Neural progenitor cell (in vitro differentiated cells): ENCODE measurements around the gene FGD3. TPM values are rescaled to one million over a fixed set of nuclear protein-coding genes. Genes with fewer than 3 reads are reported as not detected.

Source experiments
- DNase-seq: peaks from one replicate; pipeline ENCODE4 v3.0.0-alpha.2; 2016; ENCODE audit warnings: low spot score
- H2AFZ ChIP-seq: fragments of 200-600 bp; sonication (generic); replicated peaks from 2 replicates; pipeline ENCODE4 v1.6.1; 2016; ENCODE audit warnings: antibody characterized with exemption
- H3F3A ChIP-seq: fragments of 200-600 bp; sonication (generic); 2 replicates; pipeline ENCODE4 v1.6.1; 2016; ENCODE audit warnings: antibody characterized with exemption, low read depth
- H3K27ac ChIP-seq: fragments of 200-600 bp; sonication (generic); 2 replicates; pipeline ENCODE4 v1.5.1; 2016; ENCODE audit warnings: mild to moderate bottlenecking
- H3K27me3 ChIP-seq: fragments of 200-600 bp; sonication (generic); 2 replicates; pipeline ENCODE4 v1.6.1; 2016; ENCODE audit warnings: mild to moderate bottlenecking, moderate library complexity
- H3K36me3 ChIP-seq: fragments of 200-600 bp; sonication (generic); 2 replicates; pipeline ENCODE4 v1.5.1; 2016
- H3K4me1 ChIP-seq: fragments of 200-600 bp; sonication (generic); 2 replicates; pipeline ENCODE4 v1.6.1; 2016; ENCODE audit warnings: mixed run types
- H3K4me2 ChIP-seq: fragments of 200-600 bp; sonication (generic); 2 replicates; pipeline ENCODE4 v1.6.1; 2016
- H3K4me3 ChIP-seq: fragments of 200-600 bp; sonication (generic); 2 replicates; pipeline ENCODE4 v1.5.1; 2016
- H3K79me2 ChIP-seq: fragments of 200-600 bp; sonication (generic); 2 replicates; pipeline ENCODE4 v1.6.1; 2016; ENCODE audit warnings: low read depth
- H3K9ac ChIP-seq: fragments of 200-600 bp; sonication (generic); 2 replicates; pipeline ENCODE4 v1.6.1; 2016
- H3K9me3 ChIP-seq: fragments of 200-600 bp; sonication (generic); 2 replicates; pipeline ENCODE4 v1.5.1; 2016; ENCODE audit warnings: low read depth
- H4K20me1 ChIP-seq: fragments of 200-600 bp; sonication (generic); 2 replicates; pipeline ENCODE4 v1.6.1; 2016; ENCODE audit warnings: low read depth
- H3K27ac Mint-ChIP-seq: 3 replicates; pipeline ENCODE4 v1.8.0; 2021; ENCODE audit warnings: mixed read lengths
- H3K27me3 Mint-ChIP-seq: 2 replicates; pipeline ENCODE4 v1.8.0; 2022; ENCODE audit warnings: low read depth, mild to moderate bottlenecking, inconsistent platforms, moderate library complexity, mixed read lengths; ENCODE audit not compliant: insufficient read depth
- H3K36me3 Mint-ChIP-seq: 3 replicates; pipeline ENCODE4 v1.8.0; 2021; ENCODE audit warnings: mixed read lengths
- H3K4me1 Mint-ChIP-seq: 3 replicates; pipeline ENCODE4 v1.8.0; 2021; ENCODE audit warnings: mixed read lengths
- H3K4me3 Mint-ChIP-seq: 3 replicates; pipeline ENCODE4 v1.8.0; 2021; ENCODE audit warnings: mild to moderate bottlenecking, moderate library complexity, mixed read lengths
- H3K9me3 Mint-ChIP-seq: 3 replicates; pipeline ENCODE4 v1.8.0; 2020; ENCODE audit warnings: mixed read lengths
- CTCF ChIP-seq: fragments of 200-600 bp; sonication (generic); IDR thresholded peaks from 2 replicates; pipeline ENCODE4 v1.5.1; 2017; ENCODE audit warnings: antibody characterized with exemption, mild to moderate bottlenecking
- EZH2 ChIP-seq: fragments of 200-600 bp; sonication (generic); IDR thresholded peaks from 2 replicates; pipeline ENCODE4 v1.6.1; 2017; ENCODE audit warnings: antibody characterized with exemption, mild to moderate bottlenecking, moderate library complexity
- EZH2phosphoT487 ChIP-seq: fragments of 200-600 bp; sonication (generic); IDR thresholded peaks from 2 replicates; pipeline ENCODE4 v1.6.1; 2017; ENCODE audit warnings: antibody characterized with exemption
- total RNA-seq: library from RNA; depleted of rRNA; stranded (reverse); fragments of >200 nt; gene quantifications from 2 replicates; pipeline ENCODE4 v1.2.3, GENCODE V29; 2015; ENCODE audit warnings: low replicate concordance

The FGD3 gene
- total RNA-seq, 1 donor from 2014 or later: 0.56 TPM

DNA sequence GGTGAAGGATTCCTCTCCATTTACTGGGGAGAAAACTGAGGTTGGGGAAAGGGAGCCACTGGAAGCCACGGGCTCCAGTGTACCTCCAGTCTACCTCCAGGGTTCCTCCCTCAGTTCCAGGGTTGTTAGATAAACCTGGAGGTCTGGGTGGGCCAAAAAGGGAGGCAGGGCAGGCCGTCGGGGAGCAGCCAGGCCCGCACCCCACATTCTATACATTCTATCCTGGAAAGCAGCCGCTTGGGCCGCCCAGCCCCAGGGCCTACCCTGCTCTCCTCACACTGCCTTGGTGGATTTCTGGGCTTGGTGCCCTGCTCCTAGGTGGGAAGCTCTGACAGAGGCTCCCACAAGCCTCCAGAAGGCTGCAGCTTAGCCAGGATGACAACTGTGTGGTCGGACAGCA lies 93.1 kb downstream of the FGD3 start:
- DNase-seq: no peak
- H3K79me2 ChIP-seq: no peaks in the 10 kb centered on the region
- H3K4me1 ChIP-seq: no peaks in the 10 kb centered on the region
- no peak overlapping the region for H2AFZ ChIP-seq
- no peaks in the 10 kb centered on the region for H3K27me3 ChIP-seq
- Mint-ChIP-seq H3K9me3 (peaks cover 6% of the 10 kb centered on the region), H3K4me1 (peaks cover 16% of the 10 kb centered on the region), H3K36me3 (peaks cover 2% of the 10 kb centered on the region), H3K27me3 (peaks cover 12% of the 10 kb centered on the region), H3K27ac (no peak overlapping the region), H3K4me3 (no peak overlapping the region)
- H3K9me3 ChIP-seq: no peaks in the 10 kb centered on the region
- TF ChIP-seq EZH2phosphoT487: no peak
- no peak for TF ChIP-seq EZH2
- TF ChIP-seq CTCF: no peak
- no peak overlapping the region for H3K27ac ChIP-seq
- H3K9ac ChIP-seq: no peak overlapping the region
- H4K20me1 ChIP-seq: no peaks in the 10 kb centered on the region
- no peaks in the 10 kb centered on the region for H3K36me3 ChIP-seq
- H3K4me3 ChIP-seq: no peak overlapping the region
- H3K4me2 ChIP-seq: no peak overlapping the region
- H3F3A ChIP-seq: no peaks in the 10 kb centered on the region

- Histone ChIP-seq H3K4me1 (no peaks in the 10 kb centered on the region), H3K36me3 (no peaks in the 10 kb centered on the region), H3K27me3 (no peaks in the 10 kb centered on the region), H3K4me3 (no peak overlapping the region), H3K9me3 (no peaks in the 10 kb centered on the region), H3K9ac (no peak overlapping the region), H3F3A (no peaks in the 10 kb centered on the region), H4K20me1 (no peaks in the 10 kb centered on the region), H2AFZ (no peak overlapping the region), H3K27ac (no peak overlapping the region), H3K79me2 (no peaks in the 10 kb centered on the region), H3K4me2 (no peak overlapping the region)
- Mint-ChIP-seq H3K4me1 (peaks cover 16% of the 10 kb centered on the region), H3K4me3 (no peak overlapping the region), H3K27me3 (peaks cover 12% of the 10 kb centered on the region), H3K36me3 (peaks cover 5% of the 10 kb centered on the region), H3K27ac (no peak overlapping the region), H3K9me3 (peaks cover 9% of the 10 kb centered on the region)
- no peak for DNase-seq
- no peak for TF ChIP-seq CTCF
- TF ChIP-seq EZH2: no peak
- no peak for TF ChIP-seq EZH2phosphoT487
These were observed 93.9 kb downstream of the FGD3 start for GRCh38 chr9:93041108-93041802.

DNA sequence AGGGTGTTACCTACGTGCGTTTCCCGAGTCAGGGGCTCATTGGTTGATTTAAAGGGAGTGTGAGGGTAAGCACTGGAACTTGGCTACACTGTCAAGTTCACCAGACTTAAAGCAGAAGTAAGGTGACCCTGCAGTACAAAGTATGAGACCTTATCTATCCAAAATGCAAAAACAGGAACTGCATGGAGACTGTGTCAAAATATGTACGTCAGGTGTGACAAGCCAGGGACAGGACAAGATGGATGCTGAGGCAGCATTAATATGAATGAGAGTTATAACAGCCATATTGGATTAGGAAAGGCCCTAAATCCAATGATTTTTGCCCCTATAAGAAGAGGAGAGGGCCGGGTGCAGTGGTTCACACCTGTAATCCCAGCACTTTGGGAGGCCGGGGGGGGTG lies 95.8 kb downstream of the FGD3 start:
- H3K4me2 ChIP-seq: no peak overlapping the region
- H3K4me3 ChIP-seq: no peak overlapping the region
- peaks cover 13% of the 10 kb centered on the region for H3K4me1 Mint-ChIP-seq
- no peak overlapping the region for H2AFZ ChIP-seq
- H3K27ac ChIP-seq: no peak overlapping the region
- H3F3A ChIP-seq: no peaks in the 10 kb centered on the region
- H3K9me3 ChIP-seq: no peaks in the 10 kb centered on the region
- no peak overlapping the region for H3K4me3 Mint-ChIP-seq
- peaks cover 9% of the 10 kb centered on the region for H3K9me3 Mint-ChIP-seq
- no peak for DNase-seq
- no peaks in the 10 kb centered on the region for H3K4me1 ChIP-seq
- TF ChIP-seq EZH2: no peak
- no peak for TF ChIP-seq CTCF
- TF ChIP-seq EZH2phosphoT487: no peak
- H3K9ac ChIP-seq: no peak overlapping the region
- peaks cover 5% of the 10 kb centered on the region for H3K36me3 Mint-ChIP-seq
- no peak overlapping the region for H3K27ac Mint-ChIP-seq
- H4K20me1 ChIP-seq: no peaks in the 10 kb centered on the region
- H3K36me3 ChIP-seq: no peaks in the 10 kb centered on the region
- no peaks in the 10 kb centered on the region for H3K79me2 ChIP-seq
- no peaks in the 10 kb centered on the region for H3K27me3 ChIP-seq
- H3K27me3 Mint-ChIP-seq: peaks cover 10% of the 10 kb centered on the region
